ENCODE measurements around the gene COL9A3. TPM values are rescaled to one million over a fixed set of nuclear protein-coding genes. Genes with fewer than 3 reads are reported as not detected.

Gene COL9A3
- total RNA-seq, 2 experiments from 2014 or later, result not detected

DNA sequence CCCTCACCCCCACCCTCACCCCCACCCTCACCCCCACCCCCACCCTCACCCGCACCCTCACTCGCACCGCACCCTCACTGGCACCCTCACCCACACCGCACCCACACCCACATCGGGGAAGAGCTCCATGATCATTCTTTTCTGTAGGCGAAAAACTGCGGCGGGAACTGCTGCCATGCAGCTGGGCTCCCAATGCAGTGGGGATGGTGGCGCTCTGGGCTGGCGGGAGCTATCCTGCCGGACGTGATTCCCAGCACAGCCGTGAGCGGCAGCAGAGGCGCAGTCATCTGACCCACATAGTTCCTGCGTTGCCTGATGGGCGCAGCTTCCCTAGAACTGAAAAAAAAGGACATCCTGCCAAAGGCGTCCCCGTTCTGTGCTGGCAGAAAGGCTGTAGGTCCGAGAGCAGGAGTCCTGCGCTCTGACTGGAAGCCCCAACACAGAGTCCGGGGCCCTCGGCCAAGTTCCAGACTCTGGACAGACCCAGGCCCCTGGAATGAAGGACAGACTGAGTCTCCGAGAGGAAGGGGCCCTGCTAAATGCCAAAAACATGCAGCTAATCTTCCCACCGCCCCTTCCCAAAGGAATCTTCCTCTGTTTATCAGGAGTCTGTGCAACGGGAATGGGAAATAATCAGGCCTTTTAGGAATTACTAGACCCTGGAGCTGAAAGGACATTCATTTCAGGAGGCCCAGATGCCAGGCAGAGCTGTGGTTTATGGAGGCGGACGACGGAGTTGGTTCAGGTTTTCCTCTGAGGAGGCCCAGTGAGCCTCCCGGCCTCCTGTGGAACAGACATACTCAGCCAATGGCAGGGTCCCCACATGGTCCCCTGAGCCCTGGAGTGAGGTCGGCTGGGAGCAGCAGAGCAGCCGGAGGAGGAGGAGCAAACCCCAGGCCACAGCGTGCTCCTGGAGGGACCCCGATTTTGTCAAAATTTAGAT lies 58.8 kb downstream of the COL9A3 start:
- no peaks in the 10 kb centered on the region for H3K27me3 Mint-ChIP-seq
- H3K4me3 Mint-ChIP-seq, result no peak overlapping the region
- TF ChIP-seq, protein P1, sequence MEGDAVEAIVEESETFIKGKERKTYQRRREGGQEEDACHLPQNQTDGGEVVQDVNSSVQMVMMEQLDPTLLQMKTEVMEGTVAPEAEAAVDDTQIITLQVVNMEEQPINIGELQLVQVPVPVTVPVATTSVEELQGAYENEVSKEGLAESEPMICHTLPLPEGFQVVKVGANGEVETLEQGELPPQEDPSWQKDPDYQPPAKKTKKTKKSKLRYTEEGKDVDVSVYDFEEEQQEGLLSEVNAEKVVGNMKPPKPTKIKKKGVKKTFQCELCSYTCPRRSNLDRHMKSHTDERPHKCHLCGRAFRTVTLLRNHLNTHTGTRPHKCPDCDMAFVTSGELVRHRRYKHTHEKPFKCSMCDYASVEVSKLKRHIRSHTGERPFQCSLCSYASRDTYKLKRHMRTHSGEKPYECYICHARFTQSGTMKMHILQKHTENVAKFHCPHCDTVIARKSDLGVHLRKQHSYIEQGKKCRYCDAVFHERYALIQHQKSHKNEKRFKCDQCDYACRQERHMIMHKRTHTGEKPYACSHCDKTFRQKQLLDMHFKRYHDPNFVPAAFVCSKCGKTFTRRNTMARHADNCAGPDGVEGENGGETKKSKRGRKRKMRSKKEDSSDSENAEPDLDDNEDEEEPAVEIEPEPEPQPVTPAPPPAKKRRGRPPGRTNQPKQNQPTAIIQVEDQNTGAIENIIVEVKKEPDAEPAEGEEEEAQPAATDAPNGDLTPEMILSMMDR (IDR thresholded peaks at IDR 0.05), result no peak
- DNase-seq (peak; percentile 23), ATAC-seq (peak; percentile 22)
- no peaks in the 10 kb centered on the region for H3K9me3 Mint-ChIP-seq
- intact Hi-C loops (cut with micrococcal nuclease), result no loop called here
- ChIA-PET POLR2A (interaction anchor here (0.7 to 0.9 kb wide), 2 partner anchors 12 to 22 kb away, joined by 3 read pairs; no protein-coding TSS in a partner anchor), CTCF (interaction anchor here (0.9 to 3.1 kb wide), 8 partner anchors 12 to 133 kb away, joined by 3 to 13 read pairs (median 4); no protein-coding TSS in a partner anchor)
- H3K36me3 Mint-ChIP-seq (ENCODE audit: low read depth), result no peaks in the 10 kb centered on the region
- peak overlapping the region; percentile 79 for H3K27ac Mint-ChIP-seq
- H3K4me1 Mint-ChIP-seq (ENCODE audit: low read depth), result peaks cover 18% of the 10 kb centered on the region

DNA sequence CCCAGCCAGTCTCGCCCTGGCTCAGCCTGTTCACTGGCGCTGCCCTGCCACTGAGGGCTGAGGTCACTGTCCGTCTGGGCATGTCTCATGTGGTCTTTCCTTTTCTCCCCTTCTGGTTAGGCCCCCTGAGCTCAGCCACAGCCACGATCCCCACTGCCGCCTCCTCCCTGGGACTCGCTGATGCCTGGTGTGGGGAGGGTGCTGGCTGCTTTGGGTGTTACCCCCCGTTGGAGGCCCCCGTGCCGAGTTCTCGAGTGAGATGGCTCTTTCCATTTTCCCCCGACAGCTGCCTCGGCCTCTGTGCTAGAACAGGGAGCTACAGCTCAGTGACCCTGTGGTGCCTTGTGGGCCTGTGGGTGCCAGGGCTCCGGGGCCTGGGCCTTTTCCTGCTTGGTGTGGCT lies 59.7 kb downstream of the COL9A3 start:
- no peak overlapping the region for H3K4me3 Mint-ChIP-seq
- POLR2A ChIA-PET, result interaction anchor here (1.2 kb wide), 1 partner anchor 11 kb away, joined by 3 read pairs; no protein-coding TSS in a partner anchor
- TF ChIP-seq, protein P1 (IDR thresholded peaks at IDR 0.05), result no peak
- peaks cover 2% of the 10 kb centered on the region for H3K36me3 Mint-ChIP-seq (ENCODE audit: low read depth)
- ATAC-seq (peak; percentile 29), DNase-seq (no peak)
- H3K4me1 Mint-ChIP-seq (ENCODE audit: low read depth), result peaks cover 18% of the 10 kb centered on the region
- no peaks in the 10 kb centered on the region for H3K27me3 Mint-ChIP-seq
- no peak overlapping the region for H3K27ac Mint-ChIP-seq
- CTCF ChIA-PET, result interaction anchor here (1.1 to 3.1 kb wide), 5 partner anchors 13 to 133 kb away, joined by 3 to 13 read pairs (median 4); no protein-coding TSS in a partner anchor
- intact Hi-C loops (cut with micrococcal nuclease), result no loop called here
- H3K9me3 Mint-ChIP-seq, result no peaks in the 10 kb centered on the region

DNA sequence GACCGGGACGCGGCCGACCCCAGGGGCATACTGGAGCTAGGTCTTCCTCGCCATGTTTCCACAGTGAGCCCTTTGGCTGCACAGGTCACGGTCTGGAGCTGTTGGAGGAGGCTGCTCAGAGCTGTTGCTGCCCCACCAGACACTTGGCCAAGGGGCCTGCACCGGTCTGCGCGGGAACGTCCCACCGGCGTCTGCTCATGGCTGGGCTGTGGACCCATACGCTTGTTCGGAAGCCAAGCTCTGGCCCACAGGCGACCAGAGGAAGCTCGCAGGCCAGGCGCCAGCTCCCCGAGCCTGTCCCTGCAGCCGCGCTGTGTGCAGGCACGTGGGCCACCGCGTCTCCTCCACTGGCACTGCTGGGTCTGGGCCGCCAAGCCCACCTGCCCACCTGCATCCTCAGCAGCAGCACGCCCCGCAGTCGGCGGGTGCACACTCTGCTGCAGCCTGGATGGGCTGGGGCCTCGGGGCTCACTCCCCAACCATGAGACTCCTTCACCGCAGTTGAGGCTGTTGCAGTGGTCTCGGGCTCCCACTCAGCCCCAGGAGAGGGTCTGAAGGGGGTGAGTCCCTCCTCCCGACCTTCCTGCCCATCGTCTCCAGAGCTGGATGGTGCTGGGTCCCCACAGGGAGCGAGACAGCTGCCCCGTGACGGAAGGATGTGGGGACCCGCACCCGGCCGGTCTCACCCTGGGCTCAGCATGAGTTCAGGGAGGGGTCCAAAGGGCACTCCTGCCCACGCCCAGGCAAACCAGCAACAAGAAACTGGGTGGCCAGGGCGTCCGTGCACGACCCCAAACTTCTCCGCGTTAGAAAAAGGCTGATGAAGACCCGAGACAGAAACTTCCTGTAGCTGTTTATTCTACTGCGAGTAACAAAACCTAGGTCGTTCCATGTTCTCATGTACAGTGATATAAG lies 60.3 kb downstream of the COL9A3 start:
- TF ChIP-seq, protein P1 (IDR thresholded peaks at IDR 0.05), result no peak
- no peak overlapping the region for H3K4me3 Mint-ChIP-seq
- H3K9me3 Mint-ChIP-seq, result no peaks in the 10 kb centered on the region
- ChIA-PET POLR2A (interaction anchor here (1.2 kb wide), 1 partner anchor 10 kb away, joined by 3 read pairs; no protein-coding TSS in a partner anchor), CTCF (interaction anchor here (1.1 to 3.1 kb wide), 4 partner anchors 12 to 132 kb away, joined by 3 to 13 read pairs (median 4); no protein-coding TSS in a partner anchor)
- H3K27me3 Mint-ChIP-seq, result no peaks in the 10 kb centered on the region
- intact Hi-C loops (cut with micrococcal nuclease), result no loop called here
- DNase-seq (no peak), ATAC-seq (peak; percentile 28)
- H3K36me3 Mint-ChIP-seq (ENCODE audit: low read depth), result peaks cover 3% of the 10 kb centered on the region
- peaks cover 18% of the 10 kb centered on the region for H3K4me1 Mint-ChIP-seq (ENCODE audit: low read depth)
- H3K27ac Mint-ChIP-seq, result no peak overlapping the region

DNA sequence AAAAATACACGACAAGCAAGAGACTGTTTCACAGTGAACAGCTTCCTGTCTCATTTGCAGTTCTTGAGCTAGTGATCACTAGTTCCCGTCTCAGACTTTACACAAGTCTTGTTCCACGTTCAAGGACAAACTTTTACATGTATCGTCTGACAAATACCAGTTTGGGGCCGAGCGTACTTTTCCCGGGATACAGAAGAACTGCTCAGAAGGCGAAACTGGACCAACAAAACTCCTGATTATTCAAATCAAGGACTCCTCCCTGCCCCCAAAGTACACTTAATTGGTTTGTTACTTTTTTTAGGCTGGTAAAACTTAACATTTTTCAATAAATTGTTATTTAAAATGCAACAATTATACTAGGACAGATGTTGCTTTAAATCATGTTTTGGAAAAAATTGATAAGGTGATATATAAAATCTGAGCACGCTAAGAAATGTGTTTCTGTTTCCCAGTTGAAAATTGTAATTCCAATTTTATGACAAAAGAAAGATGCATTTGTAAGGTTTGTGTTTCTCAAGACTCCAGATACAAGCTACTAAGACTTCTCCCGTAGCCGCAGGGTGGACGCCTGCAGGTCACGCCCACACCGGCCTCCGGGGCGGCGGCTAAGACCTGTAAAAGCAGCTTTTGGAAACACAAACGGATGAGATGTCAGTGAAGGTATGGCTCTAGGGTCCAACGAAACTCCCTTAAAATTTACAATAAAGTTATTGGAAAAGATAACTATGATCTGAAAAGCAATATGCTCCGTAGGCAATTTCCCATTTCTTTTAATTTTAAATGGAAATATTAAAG lies 61.6 kb downstream of the COL9A3 start:
- intact Hi-C loops (cut with micrococcal nuclease), result no loop called here
- no peak for DNase-seq
- ATAC-seq, result no peak
- Mint-ChIP-seq H3K9me3 (no peaks in the 10 kb centered on the region), H3K4me1 (ENCODE audit: low read depth) (peaks cover 18% of the 10 kb centered on the region), H3K4me3 (no peak overlapping the region), H3K27ac (no peak overlapping the region), H3K27me3 (no peaks in the 10 kb centered on the region), H3K36me3 (ENCODE audit: low read depth) (peaks cover 3% of the 10 kb centered on the region)
- ChIA-PET CTCF (interaction anchor here (1.1 kb wide), 1 partner anchor 57 kb away, joined by 3 read pairs; no protein-coding TSS in a partner anchor), POLR2A (no interaction called here)
- TF ChIP-seq, protein P1 (IDR thresholded peaks at IDR 0.05), result no peak

Data from activated CD8-positive, alpha-beta T cell treated with anti-CD3 and anti-CD28 coated beads for 36 hours (primary cell).